Upper lobe of right lung (tissue), 1 donor: ENCODE results near the gene CD99L2. TPM values are rescaled to one million over a fixed set of nuclear protein-coding genes. Genes with fewer than 3 reads are reported as not detected.

Source experiments
- ATAC-seq: fragments of 200-7000 bp; cut with Tn5 transposase; one replicate; pipeline ENCODE4 v1.9.1; 2020; ENCODE audit warnings: mild to moderate bottlenecking, moderate library complexity
- DNase-seq: peaks from one replicate; pipeline ENCODE4 v3.0.0-alpha.2; 2020
- H3K27ac ChIP-seq: fragments of 200-600 bp; one replicate; pipeline ENCODE4 v1.8.0; 2022
- H3K27me3 ChIP-seq: fragments of 200-600 bp; one replicate; pipeline ENCODE4 v1.8.0; 2022; ENCODE audit warnings: mild to moderate bottlenecking
- H3K36me3 ChIP-seq: fragments of 200-600 bp; one replicate; pipeline ENCODE4 v1.8.0; 2022
- H3K4me1 ChIP-seq: fragments of 200-600 bp; one replicate; pipeline ENCODE4 v1.8.0; 2022
- H3K4me3 ChIP-seq: fragments of 200-600 bp; one replicate; pipeline ENCODE4 v1.8.0; 2022; ENCODE audit warnings: mild to moderate bottlenecking
- H3K9me3 ChIP-seq: fragments of 200-600 bp; one replicate; pipeline ENCODE4 v1.8.0; 2022
- intact Hi-C: fragments of 100-400 bp; cut with DNase I; formaldehyde crosslinking; loops from one replicate; pipeline ENCODE4 v1.11.0; 2022
- total RNA-seq: library from RNA; stranded (reverse); fragmentation: NEBNext Ultra II Directional; extraction: Animal tissue kit (Norgen Biotek cat#: 25700); gene quantifications from one replicate; pipeline ENCODE4 v1.2.1, GENCODE V29; 2021
- TF ChIP-seq, protein P1 (sequence below): fragments of 200-600 bp; IDR thresholded peaks from one replicate; pipeline ENCODE4 v1.8.0; 2022; ENCODE audit warnings: antibody characterized with exemption
- donor health status: DM: no; HTN: yes; CAD: no; lungs with severe emphysema.

Gene CD99L2
- total RNA-seq, 1 donor from 2014 or later, result 38.4 TPM

DNA sequence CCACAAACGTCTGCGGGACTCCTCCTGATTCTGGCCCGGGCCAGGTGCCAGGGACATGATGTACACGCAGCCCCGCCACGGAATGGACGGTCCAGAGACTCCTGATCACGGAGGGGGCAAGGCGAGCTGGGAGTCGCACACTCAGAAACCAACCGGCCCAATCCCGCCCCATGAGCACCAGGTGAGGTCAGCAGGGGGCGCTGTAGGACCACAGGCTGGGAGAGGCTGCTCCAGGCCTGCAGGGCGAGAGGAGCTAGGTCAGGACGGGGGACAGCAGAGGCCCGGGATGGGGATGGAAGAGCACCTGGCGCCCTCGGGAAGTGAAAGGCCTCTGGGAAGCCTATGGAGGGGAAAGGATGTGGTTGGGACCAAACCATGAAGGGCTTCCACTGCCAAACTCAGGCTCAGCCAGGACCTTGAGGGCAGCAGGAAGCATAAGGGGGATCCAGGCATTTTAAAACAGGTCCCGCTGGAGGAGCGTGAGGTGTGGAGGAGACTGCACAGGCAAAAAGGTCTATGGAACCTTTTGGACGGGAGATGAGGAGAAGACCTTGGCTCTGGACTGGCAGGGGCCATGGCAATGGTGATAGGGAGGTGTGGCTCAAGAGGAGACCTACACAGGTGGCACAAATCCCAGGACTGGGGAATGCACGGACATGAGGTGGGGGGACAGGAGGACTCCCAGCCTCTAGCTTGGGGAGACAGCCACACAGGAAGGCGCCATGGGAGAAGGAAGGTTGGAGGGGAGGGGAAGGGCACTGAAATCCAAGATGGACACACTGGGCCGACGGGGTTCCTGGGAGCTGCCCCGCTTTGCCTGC is 126.1 kb downstream of the CD99L2 start:
- TF ChIP-seq, protein P1, sequence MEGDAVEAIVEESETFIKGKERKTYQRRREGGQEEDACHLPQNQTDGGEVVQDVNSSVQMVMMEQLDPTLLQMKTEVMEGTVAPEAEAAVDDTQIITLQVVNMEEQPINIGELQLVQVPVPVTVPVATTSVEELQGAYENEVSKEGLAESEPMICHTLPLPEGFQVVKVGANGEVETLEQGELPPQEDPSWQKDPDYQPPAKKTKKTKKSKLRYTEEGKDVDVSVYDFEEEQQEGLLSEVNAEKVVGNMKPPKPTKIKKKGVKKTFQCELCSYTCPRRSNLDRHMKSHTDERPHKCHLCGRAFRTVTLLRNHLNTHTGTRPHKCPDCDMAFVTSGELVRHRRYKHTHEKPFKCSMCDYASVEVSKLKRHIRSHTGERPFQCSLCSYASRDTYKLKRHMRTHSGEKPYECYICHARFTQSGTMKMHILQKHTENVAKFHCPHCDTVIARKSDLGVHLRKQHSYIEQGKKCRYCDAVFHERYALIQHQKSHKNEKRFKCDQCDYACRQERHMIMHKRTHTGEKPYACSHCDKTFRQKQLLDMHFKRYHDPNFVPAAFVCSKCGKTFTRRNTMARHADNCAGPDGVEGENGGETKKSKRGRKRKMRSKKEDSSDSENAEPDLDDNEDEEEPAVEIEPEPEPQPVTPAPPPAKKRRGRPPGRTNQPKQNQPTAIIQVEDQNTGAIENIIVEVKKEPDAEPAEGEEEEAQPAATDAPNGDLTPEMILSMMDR, result peak; percentile 72
- no peaks in the 10 kb centered on the region for H3K36me3 ChIP-seq
- DNase-seq (peak; percentile 86), ATAC-seq (peak; percentile 94)
- intact Hi-C loops, result loop anchor here (10.0 kb wide), 1 partner anchor 312 kb away; no protein-coding TSS in a partner anchor
- no peak overlapping the region for H3K27ac ChIP-seq
- no peaks in the 10 kb centered on the region for H3K4me1 ChIP-seq
- no peaks in the 10 kb centered on the region for H3K9me3 ChIP-seq
- no peak overlapping the region for H3K4me3 ChIP-seq
- no peaks in the 10 kb centered on the region for H3K27me3 ChIP-seq

DNA sequence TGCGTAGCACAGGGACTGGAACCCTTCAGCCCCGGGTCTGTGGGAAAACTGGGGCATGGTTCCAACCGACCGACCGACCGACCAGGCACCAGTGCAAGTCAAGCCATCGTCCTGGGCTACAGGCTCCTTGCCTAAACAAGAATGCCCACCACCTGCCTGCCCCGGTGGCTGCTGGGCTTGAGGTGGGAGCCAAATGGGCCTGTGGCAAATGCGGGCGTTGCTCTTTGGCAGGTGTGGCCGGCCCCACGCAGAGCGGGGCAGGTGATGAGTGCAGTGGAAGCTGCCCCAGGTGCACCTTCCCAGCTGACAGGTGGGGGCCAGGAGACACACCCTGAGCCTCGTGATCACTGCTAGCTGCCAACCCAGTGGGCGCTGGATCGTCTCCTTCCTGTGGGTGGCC is 127.4 kb downstream of the CD99L2 start:
- H3K9me3 ChIP-seq, result no peaks in the 10 kb centered on the region
- TF ChIP-seq, protein P1, result no peak
- DNase-seq (no peak), ATAC-seq (no peak)
- no peaks in the 10 kb centered on the region for H3K36me3 ChIP-seq
- H3K27ac ChIP-seq, result no peak overlapping the region
- intact Hi-C loops, result loop anchor here (10.0 kb wide), 1 partner anchor 314 kb away; no protein-coding TSS in a partner anchor
- H3K27me3 ChIP-seq, result no peaks in the 10 kb centered on the region
- no peak overlapping the region for H3K4me3 ChIP-seq
- H3K4me1 ChIP-seq, result no peaks in the 10 kb centered on the region

DNA sequence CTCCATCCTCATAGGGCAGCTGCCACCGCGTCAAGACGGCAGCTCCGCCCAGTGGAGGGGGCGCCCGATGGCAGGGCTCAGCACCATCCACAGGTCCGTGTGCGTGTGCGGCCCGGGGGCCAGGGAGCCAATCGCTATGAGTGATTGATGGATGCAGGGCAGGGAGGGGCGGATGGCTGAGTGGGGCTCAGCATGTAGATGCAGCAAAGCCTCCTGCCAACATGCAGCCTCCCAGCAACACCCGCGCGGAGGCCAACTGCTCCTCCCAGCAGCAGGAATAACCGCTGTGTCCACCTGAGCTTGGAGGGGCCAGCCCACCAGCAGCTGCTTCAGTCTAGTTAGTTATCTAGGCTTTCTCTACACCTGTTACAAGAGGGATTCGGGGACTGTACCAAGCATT is 127.8 kb downstream of the CD99L2 start:
- Histone ChIP-seq H3K27me3 (no peaks in the 10 kb centered on the region), H3K36me3 (no peaks in the 10 kb centered on the region), H3K9me3 (no peaks in the 10 kb centered on the region), H3K4me3 (no peak overlapping the region), H3K4me1 (no peaks in the 10 kb centered on the region), H3K27ac (no peak overlapping the region)
- intact Hi-C loops, result loop anchor here (10.0 kb wide), 1 partner anchor 314 kb away; no protein-coding TSS in a partner anchor
- TF ChIP-seq, protein P1, result no peak
- ATAC-seq, result no peak
- no peak for DNase-seq

DNA sequence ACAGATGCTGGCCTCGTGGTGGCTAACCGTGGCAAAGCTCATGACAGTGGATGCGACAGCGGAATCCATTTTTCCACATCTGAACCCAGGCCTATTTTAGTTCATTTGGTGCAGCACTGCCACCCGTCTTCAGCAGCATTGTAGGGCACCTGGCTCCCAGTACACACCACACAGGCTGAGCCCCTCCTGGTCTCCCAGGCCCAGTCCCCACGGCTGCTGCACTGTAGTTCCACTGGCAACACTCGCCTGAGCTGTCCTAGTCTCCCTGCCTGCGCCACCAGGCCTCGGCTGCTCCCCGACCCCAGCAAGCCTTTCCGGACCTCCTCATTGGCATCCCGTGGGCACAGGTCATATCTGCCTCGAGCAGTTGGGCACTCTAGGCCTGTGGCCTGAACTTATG is 129.1 kb downstream of the CD99L2 start:
- Histone ChIP-seq H3K27ac (no peak overlapping the region), H3K36me3 (no peaks in the 10 kb centered on the region), H3K27me3 (no peaks in the 10 kb centered on the region), H3K4me3 (no peak overlapping the region), H3K9me3 (no peaks in the 10 kb centered on the region), H3K4me1 (no peaks in the 10 kb centered on the region)
- intact Hi-C loops, result no loop called here
- TF ChIP-seq, protein P1, result no peak
- DNase-seq, result no peak
- no peak for ATAC-seq

DNA sequence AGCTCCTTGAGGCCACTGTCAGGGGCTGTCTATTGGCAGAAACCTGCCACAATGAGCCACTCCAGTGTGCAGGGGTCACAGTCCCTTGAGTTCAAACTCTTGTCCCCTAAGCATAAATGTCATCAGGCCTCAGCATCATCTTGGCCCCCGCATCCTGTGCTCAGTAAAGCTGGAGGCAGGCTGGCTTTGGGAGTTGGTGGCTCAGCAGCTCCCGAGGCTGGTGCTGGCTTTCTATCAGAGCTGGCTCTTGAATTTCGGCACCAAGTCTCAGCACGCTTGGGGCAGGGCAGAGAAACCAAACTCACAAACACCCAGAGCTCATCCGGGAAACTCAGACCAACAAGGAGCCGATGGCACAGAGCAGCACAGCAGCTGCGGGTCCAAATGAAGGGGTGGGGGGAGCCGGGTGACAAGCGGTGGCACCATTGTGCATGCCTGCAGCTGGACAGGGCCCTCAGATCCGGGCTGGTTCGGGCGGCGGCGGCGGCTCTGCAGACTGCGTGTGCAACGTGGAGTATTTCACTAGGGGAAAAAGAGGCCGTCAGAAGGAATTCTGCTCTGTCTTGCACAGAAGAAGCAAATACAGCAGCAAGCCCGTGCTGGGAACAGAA is 129.8 kb downstream of the CD99L2 start:
- no peaks in the 10 kb centered on the region for H3K36me3 ChIP-seq
- no peaks in the 10 kb centered on the region for H3K27me3 ChIP-seq
- TF ChIP-seq, protein P1, result no peak
- DNase-seq (no peak), ATAC-seq (no peak)
- no peaks in the 10 kb centered on the region for H3K4me1 ChIP-seq
- intact Hi-C loops, result no loop called here
- no peak overlapping the region for H3K27ac ChIP-seq
- H3K9me3 ChIP-seq, result no peaks in the 10 kb centered on the region
- H3K4me3 ChIP-seq, result no peak overlapping the region
